Fibroblast of the conjunctiva (primary cell): Measurements from ENCODE around the gene MTFP1.
"Not testable (repeated sequence)": the region's sequence is repeated elsewhere in the genome, so short reads cannot be mapped to it uniquely, and the experiment has no call there.

Experiments
- DNase-seq: peaks from one replicate; pipeline ENCODE4 v3.0.0-alpha.2; 2010; ENCODE audit warnings: low read depth

Gene MTFP1

GRCh38 chr22:30455075-30455840 lies 29.7 kb downstream of the MTFP1 start:
- DNase-seq, result no peak

DNA sequence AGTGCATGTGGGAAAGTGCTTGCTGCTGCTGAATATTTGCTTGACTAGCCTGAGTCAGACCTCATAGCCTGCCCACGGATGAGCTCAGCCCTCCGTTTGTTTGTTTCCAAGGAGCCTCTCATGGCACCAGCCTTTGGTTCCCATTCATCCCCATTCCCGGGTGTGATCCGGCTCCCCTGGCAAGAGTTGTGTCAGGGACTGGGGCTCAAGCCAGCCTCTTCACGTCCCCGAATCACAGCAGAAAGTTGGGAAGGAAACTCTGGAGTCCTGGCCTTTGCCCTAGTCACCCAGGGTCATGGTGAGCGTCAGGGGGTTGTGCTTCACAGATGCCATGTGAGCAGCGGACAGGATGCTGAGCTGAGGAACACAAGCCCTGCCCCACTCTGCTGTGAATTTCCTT lies 32.4 kb downstream of the MTFP1 start:
- DNase-seq, result no peak

DNA sequence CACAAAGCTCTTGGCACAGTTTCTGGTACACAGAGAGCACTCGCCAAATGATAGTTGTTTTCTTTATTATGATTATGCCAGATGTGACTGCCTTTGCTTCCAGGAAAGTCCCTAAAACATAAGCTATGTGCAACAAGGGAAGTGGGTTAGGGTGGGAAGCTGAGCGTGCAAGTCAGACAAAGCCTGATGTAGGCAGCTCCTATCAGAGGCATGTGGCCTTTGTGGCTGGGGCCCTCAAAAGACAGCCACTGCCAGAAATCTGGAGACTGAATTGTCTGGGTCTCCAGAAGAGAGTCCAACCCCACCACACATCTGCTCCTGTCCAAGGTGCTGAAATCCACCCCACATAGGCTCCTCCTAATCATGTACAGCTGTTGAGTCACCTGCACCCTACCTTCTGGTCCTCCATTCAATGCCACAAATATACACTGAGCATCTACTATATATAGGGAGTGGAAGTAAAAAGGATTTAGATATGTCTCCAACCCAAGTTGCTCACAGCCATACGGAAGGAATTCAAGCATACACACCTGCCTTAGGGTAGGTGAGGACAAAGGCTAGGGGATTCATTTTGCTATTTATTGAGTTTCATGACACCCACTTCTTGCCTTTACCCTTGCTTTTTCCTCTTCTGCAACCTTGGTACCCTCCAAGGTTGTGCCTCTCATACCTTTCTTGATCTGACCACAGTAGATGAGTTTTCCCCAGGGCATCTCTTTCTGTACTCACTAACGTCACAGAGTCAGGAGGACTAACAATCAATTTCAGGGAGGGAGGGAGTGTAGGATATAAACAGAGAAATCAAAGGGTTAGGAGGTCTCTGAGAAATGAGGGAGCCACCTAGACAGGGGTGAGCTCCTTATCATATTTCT lies 33.8 kb downstream of the MTFP1 start:
- DNase-seq, result no peak

GRCh38 chr22:30460147-30460546 lies 34.6 kb downstream of the MTFP1 start:
- no peak for DNase-seq

DNA sequence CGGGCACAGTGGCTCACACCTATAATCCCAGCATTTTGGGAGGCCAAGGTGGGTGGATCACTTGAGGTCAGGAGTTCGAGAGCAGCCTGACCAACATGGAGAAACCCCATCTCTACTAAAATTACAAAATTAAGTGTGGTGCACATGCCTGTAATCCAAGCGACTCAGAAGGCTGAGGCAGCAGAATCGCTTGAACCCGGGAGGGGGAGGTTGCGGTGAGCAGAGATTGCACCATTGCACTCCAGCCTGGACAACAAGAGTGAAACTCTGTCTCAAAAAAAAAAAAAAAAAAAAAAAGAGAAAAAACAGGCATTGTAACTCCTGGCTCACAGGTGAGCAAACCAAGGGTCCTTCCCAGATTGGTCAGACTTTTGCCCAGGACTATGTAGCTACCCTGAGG lies 35.0 kb downstream of the MTFP1 start:
- not testable (repeated sequence) for DNase-seq

DNA sequence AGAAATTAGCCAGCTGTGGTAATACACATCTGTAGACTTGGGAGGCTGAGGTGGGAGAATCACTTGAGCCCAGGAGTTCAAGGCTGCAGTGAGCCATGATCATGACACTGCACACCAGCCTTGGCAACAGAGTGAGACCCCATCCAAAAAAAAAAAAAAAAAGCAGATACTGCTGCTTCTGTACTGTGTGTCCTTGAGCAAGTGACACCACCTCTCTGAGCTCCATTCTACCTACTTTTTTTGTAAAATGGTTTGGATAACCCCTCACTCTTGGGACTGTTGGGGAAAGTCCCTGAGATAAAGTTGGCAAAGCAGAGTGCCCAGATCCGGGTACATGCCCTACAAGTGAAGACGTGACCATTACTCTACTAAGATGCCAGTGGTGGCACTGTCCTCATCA lies 43.6 kb downstream of the MTFP1 start:
- no peak for DNase-seq

GRCh38 chr22:30470655-30471054 lies 45.1 kb downstream of the MTFP1 start:
- DNase-seq, result no peak

DNA sequence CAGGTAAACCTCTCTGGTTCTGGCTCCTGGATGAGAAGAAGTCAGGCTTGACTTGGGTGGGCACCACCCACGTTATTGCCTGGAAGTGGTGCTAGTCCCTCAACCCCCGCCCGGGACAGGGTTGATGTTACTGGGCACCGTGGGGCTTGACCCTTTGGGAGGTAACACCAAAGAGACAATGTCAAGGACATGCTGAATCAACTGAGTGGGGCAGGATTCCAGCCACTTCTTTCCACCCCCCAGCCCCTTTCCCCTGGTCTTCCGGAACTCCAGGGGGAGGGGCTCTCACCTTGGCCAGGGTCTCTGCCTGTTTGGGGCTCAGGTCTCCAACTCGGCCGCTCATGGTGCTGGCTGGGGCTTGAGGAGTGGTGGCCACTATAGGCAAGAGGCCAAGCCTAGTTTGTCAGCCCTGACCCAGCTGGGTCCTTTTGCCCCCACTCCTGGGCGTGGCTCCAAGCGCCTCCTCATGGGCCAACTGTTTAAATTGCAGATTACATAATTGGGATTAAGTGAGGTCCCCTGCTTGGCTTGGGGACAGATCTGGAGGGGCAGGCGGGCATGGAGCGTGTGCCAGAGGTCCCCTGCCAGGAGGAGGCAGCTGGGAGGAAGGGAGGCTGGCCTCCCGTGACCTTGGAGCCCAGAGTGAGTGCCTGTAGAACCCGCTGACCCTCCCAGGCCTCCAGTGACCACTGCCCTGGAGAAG lies 46.2 kb downstream of the MTFP1 start, which contains the start of gene SEC14L3:
SEC14L3 (minus strand) TSS at position 402 of the 703 bp plus-strand sequence; CDS start at position 343, 59 bp downstream.
- DNase-seq, result no peak

GRCh38 chr22:30472994-30473720 lies 47.6 kb downstream of the MTFP1 start:
- DNase-seq, result no peak

DNA sequence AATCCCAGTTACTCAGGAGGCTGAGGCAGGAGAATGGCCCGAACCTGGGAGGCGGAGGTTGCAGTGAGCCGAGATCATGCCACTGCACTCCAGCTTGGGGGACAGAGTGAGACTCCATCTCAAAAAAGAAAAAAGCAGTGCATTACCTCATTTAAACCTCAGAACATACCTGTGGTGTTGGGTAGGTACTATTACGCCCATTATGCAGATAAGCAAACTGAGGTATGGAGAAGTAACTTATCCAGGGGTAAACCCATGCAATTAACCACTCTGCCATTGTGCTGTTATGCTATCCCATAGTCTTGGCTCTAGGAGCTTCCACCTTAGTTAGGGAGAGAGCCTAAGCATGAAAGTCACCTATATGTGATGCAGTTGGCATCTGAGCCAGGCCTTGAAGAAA lies 48.6 kb downstream of the MTFP1 start:
- DNase-seq, result no peak

- no peak for DNase-seq
These were observed 49.3 kb downstream of the MTFP1 start for GRCh38 chr22:30474683-30475424.
